Activated CD8-positive, alpha-beta memory T cell treated with anti-CD3 and anti-CD28 coated beads for 1 hour (primary cell): ENCODE results near the gene LMO1.

Source experiments
- DNase-seq, 2 donors: peaks; one replicate each; pipeline ENCODE4 v3.0.0-alpha.2; 2020; ENCODE audit warnings: low read depth in 1 of 2; ENCODE audit errors: extremely low read depth in 1 of 2

Gene LMO1

DNA sequence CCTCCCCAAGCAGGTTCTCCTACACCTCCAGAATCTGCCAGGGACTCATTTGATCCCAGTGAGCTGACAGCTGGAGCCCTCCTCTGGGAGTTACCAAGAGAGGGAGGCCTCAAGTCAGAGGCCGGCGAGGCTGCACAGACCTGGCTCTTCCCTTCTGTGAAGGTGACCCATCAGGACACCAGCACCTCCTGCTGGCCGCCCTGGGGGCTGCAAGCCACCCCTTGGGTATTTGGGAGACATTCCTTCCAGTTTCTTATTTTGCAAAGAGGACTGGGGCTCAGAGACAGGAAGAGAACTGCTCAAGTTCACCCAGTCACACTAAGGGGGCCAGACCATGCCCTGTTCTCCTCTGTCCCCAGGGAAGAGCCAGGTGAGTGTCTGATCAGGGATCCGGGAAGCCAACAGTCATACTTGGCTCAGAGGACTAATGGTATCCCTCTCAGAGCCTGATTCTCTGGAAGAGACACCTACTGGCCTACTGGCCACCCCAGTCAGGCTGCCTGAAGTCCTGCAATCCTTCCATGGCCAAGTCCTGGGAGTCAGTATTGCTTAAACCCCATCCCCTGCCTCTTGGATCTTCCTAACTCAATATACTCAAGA, 54.4 kb downstream of the LMO1 start:
- no peak for DNase-seq

DNA sequence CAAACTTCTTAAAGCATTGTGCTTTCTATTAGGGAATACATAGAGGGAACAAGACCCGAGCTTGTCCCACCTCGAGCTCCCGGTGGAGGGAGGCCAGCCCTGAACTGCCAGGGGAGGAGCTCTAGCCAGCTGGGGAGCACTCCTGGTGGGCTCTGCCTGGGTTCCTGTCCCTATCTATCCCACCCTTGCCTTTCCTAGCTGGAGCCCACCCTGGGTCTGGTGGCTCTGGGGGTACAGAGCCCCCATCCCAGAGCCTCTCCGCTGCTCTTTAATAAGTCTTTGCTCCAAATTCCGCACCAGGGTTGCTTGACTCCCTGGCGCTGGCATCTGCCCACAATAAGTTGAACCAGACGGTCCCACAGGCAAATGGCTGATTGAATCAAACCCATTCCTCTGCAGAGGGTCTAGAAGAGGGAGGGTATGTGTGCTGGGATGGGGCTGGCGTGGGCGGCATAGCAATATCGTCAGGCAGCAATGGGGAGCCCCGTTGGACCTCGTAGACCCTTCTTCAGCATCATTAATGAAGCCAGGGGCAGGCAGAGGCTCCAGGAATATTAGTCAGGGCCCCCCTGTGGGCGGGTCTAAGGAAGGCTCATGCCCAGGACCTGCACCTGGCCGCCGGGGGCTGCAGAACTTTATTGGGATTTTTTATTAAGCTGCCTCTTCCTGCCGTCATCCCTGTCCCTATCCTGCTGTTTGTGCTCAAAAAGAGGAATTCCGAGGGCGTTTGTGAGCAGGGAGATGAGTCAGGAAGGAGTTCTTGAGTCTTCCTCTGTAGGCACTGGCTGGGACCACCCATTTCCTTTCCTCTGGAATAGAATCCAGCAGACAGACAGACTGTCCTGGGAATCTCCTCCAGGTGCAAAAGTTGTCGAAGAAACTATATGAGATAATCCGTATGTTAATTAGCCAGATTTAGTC, 56.3 kb downstream of the LMO1 start:
- DNase-seq: no peak

DNA sequence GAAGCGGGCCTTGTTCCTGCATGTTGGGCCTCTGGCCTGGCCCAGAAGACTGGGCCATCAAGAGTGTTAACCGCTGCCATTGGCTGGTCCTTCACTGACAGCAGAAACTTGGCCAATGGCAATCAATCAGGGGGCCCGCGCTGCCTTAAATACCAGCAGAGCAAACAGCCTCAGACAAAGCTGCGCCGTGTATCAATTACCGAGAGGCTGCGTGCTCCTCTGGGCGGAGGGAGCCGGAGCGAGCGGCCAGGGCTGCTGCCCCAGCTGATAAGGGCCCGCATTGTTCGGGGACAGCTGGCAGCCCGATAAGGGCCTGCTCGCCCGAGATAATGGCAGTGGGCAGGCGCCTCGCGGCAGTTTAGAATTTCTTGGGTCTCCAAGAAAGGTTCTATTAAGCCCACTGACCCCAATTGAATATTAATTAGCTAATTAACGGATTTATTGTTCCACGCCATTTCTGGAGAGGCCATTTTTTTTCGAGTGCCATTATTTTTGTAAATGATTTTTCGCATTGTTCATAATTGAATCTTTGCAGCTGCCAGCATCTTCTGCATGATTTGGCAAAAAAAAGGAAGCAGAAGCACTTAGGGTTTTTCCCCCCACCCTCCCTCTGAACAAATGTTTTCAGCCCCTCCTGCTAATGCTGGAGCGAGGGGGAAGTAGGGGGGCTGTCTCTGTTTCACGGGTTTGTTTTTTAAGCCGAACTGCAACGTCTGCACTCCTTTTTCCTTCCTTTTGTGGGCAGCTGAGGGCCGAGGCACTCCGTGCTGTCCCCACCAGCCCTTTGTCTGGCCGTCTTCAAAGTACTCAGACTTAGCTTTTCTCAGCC, 57.2 kb downstream of the LMO1 start:
- DNase-seq: no peak

DNA sequence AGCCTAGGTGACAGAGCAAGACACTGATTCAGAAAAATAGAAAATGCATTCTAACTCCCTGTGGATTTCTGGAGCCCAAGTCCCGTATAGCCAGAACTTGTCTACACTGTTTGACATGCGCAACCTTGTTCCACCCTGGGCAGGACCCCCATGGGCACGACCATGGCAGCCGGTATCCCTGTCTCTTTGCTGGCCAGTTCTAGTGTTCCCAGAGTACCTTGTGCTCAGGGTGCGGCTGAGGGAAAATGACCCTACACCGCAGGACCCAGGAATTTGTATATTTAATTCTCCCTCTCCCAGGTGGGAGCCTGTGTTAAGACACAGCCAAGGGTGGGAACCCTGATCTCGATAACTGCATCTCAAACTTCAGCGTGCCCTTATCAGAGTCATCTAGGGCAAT, 58.1 kb downstream of the LMO1 start:
- DNase-seq: no peak

DNA sequence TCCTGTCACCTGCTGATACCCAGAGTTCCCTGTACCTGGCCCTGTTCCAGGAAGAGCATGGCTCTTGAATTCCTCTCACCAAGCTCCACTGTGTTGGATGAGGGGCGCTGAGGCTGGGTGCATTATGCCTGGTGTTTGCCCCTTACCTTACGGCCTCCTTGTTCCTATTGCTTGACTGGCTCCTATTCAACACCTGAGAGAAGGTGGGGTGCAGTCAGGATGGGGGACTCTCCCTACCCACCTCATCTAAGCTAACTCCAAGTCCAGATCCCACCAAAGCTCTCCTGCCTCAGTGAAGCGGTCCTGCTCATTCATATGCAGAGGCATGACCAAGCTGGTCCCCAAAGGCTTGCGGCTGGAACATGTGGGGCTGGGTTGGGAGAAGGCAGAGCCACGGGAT, 59.1 kb downstream of the LMO1 start:
- DNase-seq: no peak

DNA sequence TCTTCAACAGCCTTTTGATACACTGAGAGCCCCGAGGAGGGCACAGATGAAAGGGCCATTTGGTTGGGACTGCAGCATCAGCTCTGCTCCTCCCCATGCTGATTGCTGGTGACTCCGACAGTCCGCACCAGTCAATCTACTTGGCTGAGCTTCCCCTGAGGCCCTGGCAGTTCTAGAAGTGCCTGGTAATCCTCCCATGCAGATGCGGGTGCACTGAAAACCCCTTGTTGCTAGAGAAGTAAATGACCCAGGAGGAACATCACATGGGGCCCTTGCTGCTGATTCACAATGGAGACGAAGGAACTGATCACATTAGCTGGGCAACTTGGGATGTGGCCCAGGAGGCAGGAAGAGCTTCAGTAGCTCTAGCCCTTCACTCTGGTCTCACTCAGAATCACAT, 59.7 kb downstream of the LMO1 start:
- no peak for DNase-seq

DNA sequence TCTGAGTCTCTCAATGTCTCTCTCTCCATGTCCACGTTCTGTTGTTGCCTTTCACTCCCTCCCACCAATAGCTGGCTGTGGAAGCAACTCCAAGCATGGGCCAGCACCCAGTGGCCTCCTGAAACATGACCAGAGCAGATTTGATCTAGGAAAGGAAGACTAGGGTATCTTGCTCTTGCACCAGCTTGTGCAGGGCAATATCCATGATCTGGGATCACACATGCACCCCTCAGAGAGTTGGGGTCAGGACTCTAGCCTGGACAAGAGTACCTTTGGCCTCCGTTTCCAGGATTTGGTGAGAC, 60.3 kb downstream of the LMO1 start:
- DNase-seq: no peak

DNA sequence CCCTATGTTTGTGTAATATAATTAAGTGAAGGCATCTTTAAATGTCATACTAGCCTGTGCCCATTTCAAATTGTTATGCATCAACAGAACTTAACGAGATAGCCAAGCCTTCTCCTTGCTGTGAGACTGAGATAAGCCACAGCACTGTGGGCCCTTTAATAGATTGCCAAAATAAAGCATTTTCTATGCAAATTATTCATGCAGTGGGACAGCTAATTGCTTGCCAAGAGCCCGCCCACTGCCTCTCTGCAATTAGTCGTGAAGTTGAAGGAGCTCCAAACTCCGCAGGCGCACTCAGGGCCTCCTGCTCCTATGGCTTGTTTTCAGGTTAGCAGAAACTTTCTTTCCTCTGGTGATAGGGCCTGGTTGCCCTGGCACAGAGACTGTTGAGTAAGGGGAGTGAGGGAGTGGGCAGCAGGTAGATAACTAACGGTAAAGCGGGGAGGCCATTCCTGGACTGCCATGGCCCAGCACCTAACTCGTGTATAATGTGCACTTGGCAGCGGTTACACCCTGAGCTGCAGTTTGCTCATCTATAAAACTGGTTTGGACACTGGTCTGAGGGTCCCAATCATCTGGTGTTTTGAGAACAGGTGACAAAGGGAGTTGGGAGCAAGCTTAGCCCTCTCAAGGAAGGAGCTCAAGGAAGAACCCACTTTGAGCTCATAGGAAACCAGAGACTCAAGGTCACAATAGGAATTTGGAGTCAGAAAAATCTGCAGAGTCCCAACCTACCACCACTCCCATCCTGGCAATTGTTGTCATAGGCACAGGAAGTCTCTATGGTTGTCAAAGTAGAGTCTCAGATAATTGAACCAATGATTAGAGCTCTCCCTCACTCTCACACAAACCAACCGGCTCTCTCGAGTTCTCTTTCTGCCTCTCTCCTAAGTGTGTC, 60.9 kb downstream of the LMO1 start:
- DNase-seq: no peak

DNA sequence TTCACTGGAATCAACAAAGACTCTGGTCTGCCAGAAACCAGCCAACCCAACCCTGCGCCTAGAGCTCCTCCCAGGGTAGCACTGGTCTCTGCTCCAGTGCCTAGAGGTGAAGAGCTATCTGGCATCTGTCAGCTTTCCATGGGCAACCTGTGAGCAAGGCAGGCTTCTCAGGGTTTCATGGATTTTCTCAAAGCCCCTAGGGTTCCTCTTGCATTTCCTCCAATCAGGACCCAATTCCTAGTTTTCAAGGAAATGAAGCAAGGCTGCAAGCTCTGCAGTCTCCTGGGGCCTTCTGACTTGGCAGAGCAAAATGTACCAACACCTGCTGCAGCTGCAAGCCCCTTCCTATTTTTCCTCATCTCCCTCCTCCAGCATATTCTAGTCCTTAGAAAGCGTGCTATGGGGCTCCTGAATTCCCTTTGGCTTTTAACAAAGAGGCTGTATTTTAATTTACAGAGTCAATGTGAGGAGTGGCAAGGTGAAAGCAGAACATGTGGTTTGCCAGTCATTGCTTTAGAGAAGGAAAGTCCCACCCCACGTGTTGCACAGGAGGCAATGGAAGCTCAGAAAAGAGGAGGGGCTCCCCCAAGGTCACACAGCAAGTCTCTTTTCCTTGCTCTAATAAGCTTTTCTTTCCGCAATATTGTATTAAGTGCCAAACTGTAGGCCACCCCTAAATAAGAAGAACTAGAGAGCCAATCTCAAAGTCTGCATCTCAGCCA, 61.9 kb downstream of the LMO1 start:
- no peak for DNase-seq

DNA sequence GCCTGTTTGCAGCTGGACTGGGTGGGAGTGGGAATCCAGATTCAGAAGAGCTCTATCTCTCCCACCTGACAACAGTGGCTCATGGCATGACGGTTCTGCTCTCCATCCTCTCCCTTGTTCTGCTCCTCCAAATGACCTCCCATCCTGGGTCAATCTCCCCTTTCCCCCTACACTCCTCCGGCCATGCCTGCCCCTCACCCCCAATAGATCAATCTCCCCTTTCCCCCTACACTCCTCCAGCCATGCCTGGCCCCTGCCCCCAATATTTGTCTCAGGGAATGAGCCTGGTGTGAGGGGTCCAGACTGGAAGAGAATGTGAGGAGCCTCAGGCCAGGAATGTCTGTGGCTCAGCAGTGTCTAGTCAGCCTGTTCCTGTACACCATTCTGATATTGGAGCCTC, 64.0 kb downstream of the LMO1 start:
- DNase-seq: no peak

DNA sequence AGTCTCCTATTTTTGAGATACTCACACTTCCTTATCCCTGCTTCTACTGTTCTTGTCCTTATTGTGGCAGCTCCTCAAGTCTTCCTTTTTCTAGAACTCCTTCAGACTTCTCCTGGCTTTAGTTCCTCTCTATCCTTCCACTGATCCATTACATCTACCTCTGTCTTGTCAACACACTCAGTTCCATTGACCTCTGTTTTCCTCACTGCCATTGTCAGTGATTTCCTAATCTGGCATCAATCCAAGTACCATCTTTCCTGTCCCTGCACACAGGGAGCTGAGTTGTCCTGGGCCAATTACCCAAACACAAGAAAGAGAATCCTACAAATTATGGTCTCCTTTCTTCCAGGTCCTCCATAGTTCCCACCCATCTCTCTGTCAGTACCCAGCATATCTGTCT, 66.9 kb downstream of the LMO1 start:
- no peak for DNase-seq

DNA sequence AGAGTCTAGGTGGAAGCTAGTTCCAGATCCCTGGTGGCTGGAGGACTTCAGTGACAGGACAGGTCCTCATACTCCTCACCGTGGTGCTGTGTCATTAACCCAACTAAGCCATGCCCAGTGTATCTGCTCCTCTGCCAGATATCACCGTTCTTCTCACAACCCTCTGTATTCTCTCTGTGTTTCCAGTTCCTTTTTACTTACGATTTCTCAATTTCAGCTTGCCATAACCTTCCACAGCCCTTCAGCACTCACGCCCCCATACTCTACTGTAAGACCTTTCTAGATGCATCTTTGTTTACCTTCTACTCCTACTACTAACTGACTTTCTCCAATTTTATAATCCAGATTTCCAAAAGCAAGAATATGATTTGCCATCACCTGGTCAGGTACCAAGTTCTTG, 68.7 kb downstream of the LMO1 start:
- no peak for DNase-seq

DNA sequence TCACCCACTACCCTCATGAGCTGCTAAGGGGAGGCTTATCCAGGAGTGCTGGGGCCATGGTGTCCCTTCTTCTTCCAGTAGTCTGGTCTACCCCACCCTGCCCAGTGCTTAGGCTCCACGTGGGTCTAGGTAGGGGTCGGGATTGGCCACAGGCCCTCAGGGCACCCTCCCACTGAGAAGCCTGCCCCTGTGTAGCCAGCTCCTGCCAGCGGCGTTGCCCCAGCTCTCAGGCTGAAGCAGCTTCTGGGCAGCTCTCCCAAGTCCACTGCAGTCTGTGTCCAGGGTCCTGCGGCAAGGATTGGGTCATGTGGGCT, 70.8 kb downstream of the LMO1 start:
- no peak for DNase-seq

DNA sequence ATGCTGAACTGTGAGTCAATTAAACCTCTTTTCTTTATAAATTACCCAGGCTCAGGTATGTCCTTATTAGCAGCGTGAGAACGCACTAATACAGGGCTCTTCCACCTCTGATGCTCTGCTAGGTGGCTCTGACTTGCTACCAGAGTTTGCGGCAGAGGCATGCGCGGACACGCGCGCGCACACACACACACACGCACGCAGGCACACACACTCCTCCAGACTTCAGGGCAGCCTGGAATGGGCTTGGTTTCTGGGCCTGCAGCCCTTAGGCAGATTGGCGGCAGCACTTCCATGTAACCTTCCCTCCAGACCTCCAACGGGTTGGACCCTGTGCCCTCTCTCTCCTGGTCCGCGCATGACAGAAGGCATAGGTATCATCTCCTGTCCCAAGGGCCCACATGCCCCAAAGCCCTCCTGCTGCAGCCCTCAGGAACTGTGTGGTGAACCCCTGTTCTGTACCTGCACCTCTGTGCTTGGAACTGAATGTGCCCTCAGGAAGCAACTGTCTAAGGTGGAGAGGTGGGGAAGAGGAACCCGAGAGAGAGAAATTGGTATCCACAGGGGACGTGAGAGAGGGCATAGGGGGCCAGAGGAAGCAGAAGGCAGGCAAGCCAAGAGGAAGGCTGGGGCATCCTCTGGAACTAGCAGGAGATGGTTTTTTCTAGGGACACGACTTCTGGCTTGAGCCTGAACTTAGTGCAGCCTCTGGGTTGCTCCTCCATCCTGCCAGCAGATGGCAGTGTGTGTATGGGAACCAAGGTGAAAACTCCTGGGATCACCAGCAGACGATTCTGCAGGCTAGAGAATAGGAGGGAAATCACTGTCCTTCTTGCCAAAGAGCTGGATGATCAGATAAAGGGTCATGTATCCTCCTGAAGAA, 71.4 kb downstream of the LMO1 start:
- DNase-seq: peak in 1 of 2 donors; percentile 16

DNA sequence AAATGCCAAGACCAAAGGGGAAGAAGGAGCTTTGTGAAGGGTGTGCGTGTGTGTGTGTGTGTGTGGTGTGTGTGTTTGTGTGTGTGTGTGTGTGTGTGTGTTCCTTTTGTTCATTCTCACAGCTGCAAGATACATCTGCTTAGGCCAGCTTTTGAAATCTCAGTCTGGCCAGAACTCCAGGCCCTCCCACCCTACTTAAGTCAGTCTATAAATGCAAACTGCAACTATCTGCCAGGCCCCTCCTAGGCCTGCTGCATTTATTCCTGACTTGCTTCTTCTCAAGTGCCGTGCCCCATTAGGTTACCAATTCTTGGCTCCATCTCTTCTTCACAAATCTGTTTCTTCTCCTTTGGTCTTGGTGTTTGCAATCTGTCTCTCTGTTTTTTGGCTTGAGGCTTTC, 73.2 kb downstream of the LMO1 start:
- DNase-seq: no peak

DNA sequence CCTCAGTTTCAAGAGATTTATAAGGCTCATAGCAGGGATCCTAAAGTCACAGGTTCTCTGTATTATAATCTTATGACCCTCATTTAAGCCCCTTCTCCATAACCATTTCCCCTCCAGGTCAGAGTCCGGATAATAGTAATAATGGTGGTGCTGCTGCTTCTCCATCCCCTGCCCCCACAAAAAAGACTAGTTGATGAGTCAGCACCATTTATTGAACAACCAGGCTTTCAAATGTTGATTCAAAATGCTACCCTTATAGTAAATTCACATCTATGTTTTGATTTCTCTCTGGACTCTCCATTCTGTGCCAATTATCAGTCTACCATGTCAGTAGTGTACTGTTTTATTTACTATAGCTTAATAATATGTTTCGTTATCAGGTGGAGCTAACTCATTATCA, 77.2 kb downstream of the LMO1 start:
- no peak for DNase-seq

DNA sequence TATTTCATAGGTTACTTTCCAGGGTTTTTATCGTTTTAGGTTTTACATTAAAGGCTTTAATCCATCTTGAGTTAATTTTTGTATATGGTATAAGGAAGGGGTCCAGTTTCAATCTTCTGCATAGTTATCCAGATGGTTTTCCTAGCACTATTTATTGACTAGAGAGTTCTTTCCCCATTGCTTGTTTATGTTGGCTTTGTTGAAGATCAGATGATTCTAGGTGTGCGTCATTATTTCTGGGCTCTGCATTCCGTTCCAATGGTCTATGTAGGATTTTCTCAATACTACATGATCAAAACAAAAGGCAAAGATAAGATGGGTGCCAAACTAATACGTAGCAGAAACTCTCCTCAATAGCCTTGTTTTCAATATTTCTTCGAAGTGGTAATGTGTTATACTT, 80.6 kb downstream of the LMO1 start:
- no peak for DNase-seq

DNA sequence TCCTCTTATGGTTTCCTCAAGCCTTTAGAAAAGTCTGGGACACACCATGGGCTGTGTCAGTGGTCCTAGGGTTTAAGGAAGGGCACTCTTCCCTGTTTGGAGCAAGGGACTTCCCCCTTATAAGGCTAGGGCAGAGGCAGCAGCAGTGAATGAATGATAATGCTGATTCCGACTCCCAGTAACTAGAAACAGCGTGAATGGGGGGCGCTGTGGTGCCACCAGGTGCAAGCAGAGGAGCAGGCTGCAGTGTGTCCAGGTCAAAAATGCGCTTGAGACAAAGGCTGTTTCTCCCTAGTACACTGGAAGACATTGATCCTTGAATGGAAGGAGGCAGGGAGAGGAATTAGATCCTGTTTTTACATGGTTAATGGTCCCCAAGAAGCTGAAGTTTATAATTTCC, 83.2 kb downstream of the LMO1 start:
- no peak for DNase-seq

DNA sequence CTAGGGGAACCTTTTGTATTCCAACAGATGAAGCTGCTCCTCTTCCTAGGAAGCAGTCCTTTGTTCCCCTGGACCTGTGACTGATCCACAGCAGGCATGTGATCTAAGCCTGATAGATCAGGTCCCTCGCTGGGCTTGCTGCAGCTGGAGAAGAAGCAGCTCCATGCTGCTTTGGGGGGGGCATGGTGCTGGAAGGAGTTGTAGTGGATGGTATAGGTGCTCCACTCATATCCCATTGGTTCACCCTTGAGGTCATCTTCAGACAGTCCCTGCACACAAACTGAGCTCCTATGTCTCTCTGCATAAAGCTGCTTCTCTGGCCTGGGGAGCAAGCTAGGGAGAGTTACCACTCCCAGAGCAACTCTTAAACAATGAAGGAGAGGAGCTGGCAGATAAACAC, 85.4 kb downstream of the LMO1 start:
- no peak for DNase-seq
